Keratinocyte (primary cell): ENCODE measurements around the gene ATG9B. TPM values are rescaled to one million over a fixed set of nuclear protein-coding genes. Genes with fewer than 3 reads are reported as not detected.

Source experiments
- DNase-seq: peaks from one replicate; pipeline ENCODE4 v3.0.0-alpha.2; 2011; ENCODE audit warnings: low read depth, missing footprints, low spot score
- FAIRE-seq: peaks from 2 replicates; lab custom pipeline; 2011; peaks lifted over from hg19 to GRCh38; lab: Jason Lieb, UNC
- H2AFZ ChIP-seq: 2 replicates; pipeline ENCODE4 v1.6.0; 2012; ENCODE audit warnings: low read length, control low read depth, inconsistent platforms; ENCODE audit not compliant: control insufficient read depth
- H3K27ac ChIP-seq: 2 replicates; pipeline ENCODE4 v1.5.1; 2011; ENCODE audit warnings: low read length; ENCODE audit not compliant: control insufficient read depth, insufficient read depth
- H3K27me3 ChIP-seq: 3 replicates; pipeline ENCODE4 v1.6.0; 2011; ENCODE audit warnings: low read length; ENCODE audit not compliant: control insufficient read depth, insufficient read depth; ENCODE audit errors: extremely low read depth
- H3K36me3 ChIP-seq, 2 experiments: 2 replicates in 1 of 2; 3 replicates in 1 of 2; pipeline ENCODE4 v1.5.1; 2011; ENCODE audit warnings: low read length in 2 of 2, mild to moderate bottlenecking in 1 of 2; ENCODE audit not compliant: control insufficient read depth in 2 of 2, insufficient read depth in 2 of 2; ENCODE audit errors: extremely low read depth in 1 of 2
- H3K4me1 ChIP-seq: 3 replicates; pipeline ENCODE4 v1.5.1; 2011; ENCODE audit warnings: low read length; ENCODE audit not compliant: control insufficient read depth, insufficient read depth; ENCODE audit errors: extremely low read depth
- H3K4me2 ChIP-seq: 3 replicates; pipeline ENCODE4 v1.6.0; 2011; ENCODE audit warnings: low read depth, low read length; ENCODE audit not compliant: control insufficient read depth, insufficient read depth; ENCODE audit errors: extremely low read depth
- H3K4me3 ChIP-seq, 3 experiments: fragments of 200-600 bp in 1 of 3; sonication (generic) in 1 of 3; 2 replicates in 2 of 3; 3 replicates in 1 of 3; pipeline ENCODE4 v1.5.1; 2011 to 2016; ENCODE audit warnings: low read length in 3 of 3, mild to moderate bottlenecking in 3 of 3, control low read depth in 2 of 3, inconsistent platforms in 1 of 3, low read depth in 1 of 3, mixed read lengths in 1 of 3, mixed run types in 1 of 3, moderate library complexity in 1 of 3; ENCODE audit not compliant: control insufficient read depth in 2 of 3, insufficient read depth in 2 of 3; ENCODE audit errors: extremely low read depth in 1 of 3
- H3K79me2 ChIP-seq: 2 replicates; pipeline ENCODE4 v1.6.0; 2012; ENCODE audit warnings: low read length; ENCODE audit not compliant: control insufficient read depth, insufficient read depth
- H3K9ac ChIP-seq: 3 replicates; pipeline ENCODE4 v1.6.0; 2011; ENCODE audit warnings: low read length; ENCODE audit not compliant: control insufficient read depth, insufficient read depth; ENCODE audit errors: extremely low read depth
- H3K9me1 ChIP-seq: 3 replicates; pipeline ENCODE4 v1.6.0; 2011; ENCODE audit warnings: low read length; ENCODE audit not compliant: control insufficient read depth, insufficient read depth; ENCODE audit errors: extremely low read depth
- H3K9me3 ChIP-seq: 2 replicates; pipeline ENCODE4 v1.5.1; 2012; ENCODE audit warnings: low read depth, low read length; ENCODE audit not compliant: control insufficient read depth
- H4K20me1 ChIP-seq: 3 replicates; pipeline ENCODE4 v1.6.0; 2011; ENCODE audit warnings: low read length; ENCODE audit not compliant: control insufficient read depth, insufficient read depth; ENCODE audit errors: extremely low read depth
- CTCF ChIP-seq, 3 experiments: IDR thresholded peaks in 1 of 3; conservative IDR thresholded peaks in 1 of 3; optimal IDR thresholded peaks in 1 of 3; 2 replicates in 2 of 3; 3 replicates in 1 of 3; pipeline versions ENCODE3 to v1.5.1; 2011; ENCODE audit warnings: low read length in 3 of 3, mild to moderate bottlenecking in 3 of 3, moderate library complexity in 2 of 3, control low read depth in 1 of 3, inconsistent platforms in 1 of 3; ENCODE audit not compliant: insufficient read depth in 2 of 3; ENCODE audit errors: extremely low read depth in 1 of 3
- EZH2 ChIP-seq: IDR thresholded peaks from one replicate; pipeline ENCODE4 v1.6.1; 2012; ENCODE audit warnings: inconsistent platforms, mild to moderate bottlenecking, low read length, moderate library complexity
- dilution Hi-C: fragments of 300-500 bp; cut with MboI; formaldehyde crosslinking; loops from one replicate; pipeline ENCODE4 v1.7.0; 2020; ENCODE audit warnings: low sequenced_read_pairs; ENCODE audit not compliant: extremely low pct_ligation_motif_present
- polyA plus RNA-seq, 5 experiments: library from polyadenylated mRNA; depleted of rRNA in 3 of 5; stranded (reverse) in 3 of 5; stranded (forward) in 1 of 5; unstranded in 1 of 5; fragments of >200 nt; gene quantifications; 1 replicate in 1 of 5; 2 replicates in 3 of 5; 3 replicates in 1 of 5; pipeline versions ENCODE4 v1.2.1 to v1.2.3, GENCODE V29; 2011 to 2012; ENCODE audit warnings: missing spikeins in 2 of 5, low read depth in 1 of 5, low replicate concordance in 1 of 5

The ATG9B gene
- polyA plus RNA-seq, 1 donor (not counting 4 experiments of a cell fraction or from before 2014, with no cell fraction given): 0.12 TPM

DNA sequence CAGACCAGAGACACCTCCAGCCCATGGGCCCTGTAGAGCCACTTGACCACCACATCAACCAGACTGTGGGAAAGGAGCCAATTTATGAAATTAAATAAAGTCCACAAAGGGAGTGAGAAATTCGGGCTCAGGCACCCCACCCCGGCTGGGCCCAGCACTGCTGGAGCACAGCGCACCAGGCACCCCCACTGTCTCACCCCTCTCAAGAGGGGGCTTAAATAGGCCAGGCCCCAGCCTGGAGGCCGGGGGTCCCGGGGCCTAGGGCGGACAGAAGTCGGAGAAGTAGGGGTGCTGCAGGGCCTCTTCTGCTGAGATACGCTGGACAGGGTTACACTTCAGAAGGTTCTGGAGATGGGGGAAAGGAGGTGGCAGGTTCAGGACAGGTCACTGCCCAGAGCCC lies 29.5 kb upstream of the ATG9B start:
- Histone ChIP-seq H3K9ac (no peak overlapping the region), H3K9me3 (no peaks in the 10 kb centered on the region), H3K4me2 (no peak overlapping the region), H3K9me1 (no peaks in the 10 kb centered on the region), H3K4me1 (peaks cover 17% of the 10 kb centered on the region), H3K27ac (no peak overlapping the region), H3K27me3 (peaks cover 4% of the 10 kb centered on the region), H2AFZ (no peak overlapping the region), H3K4me3 (no peak overlapping the region), H3K36me3 (peaks cover 3 to 7% of the 10 kb centered on the region in 2 experiments), H4K20me1 (no peaks in the 10 kb centered on the region), H3K79me2 (no peaks in the 10 kb centered on the region)
- DNase-seq (no peak), FAIRE-seq (no peak)
- TF ChIP-seq EZH2 (no peak), CTCF (optimal IDR thresholded peaks at IDR 0.05 in 1 of 3, IDR thresholded peaks at IDR 0.05 in 1 of 3, conservative IDR thresholded peaks at IDR 0.05 in 1 of 3; ENCODE audit: extremely low read depth in 1 of 3, insufficient read depth in 2 of 3, low read length in 3 of 3) (no peak)
- dilution Hi-C loops: no loop called here

GRCh38 chr7:151053096-151053495 lies 28.8 kb upstream of the ATG9B start:
- peaks cover 11% of the 10 kb centered on the region for H3K4me1 ChIP-seq
- H3K27me3 ChIP-seq: peaks cover 4% of the 10 kb centered on the region
- no peak overlapping the region for H3K27ac ChIP-seq
- H3K4me2 ChIP-seq: no peak overlapping the region
- FAIRE-seq (no peak), DNase-seq (no peak)
- no peak overlapping the region for H2AFZ ChIP-seq
- dilution Hi-C loops: no loop called here
- no peak overlapping the region for H3K4me3 ChIP-seq
- no peaks in the 10 kb centered on the region for H3K79me2 ChIP-seq
- H3K9ac ChIP-seq: no peak overlapping the region
- H3K9me1 ChIP-seq: no peaks in the 10 kb centered on the region
- TF ChIP-seq EZH2 (no peak), CTCF (optimal IDR thresholded peaks at IDR 0.05 in 1 of 3, IDR thresholded peaks at IDR 0.05 in 1 of 3, conservative IDR thresholded peaks at IDR 0.05 in 1 of 3; ENCODE audit: extremely low read depth in 1 of 3, insufficient read depth in 2 of 3, low read length in 3 of 3) (no peak)
- H4K20me1 ChIP-seq: no peaks in the 10 kb centered on the region
- no peaks in the 10 kb centered on the region for H3K9me3 ChIP-seq
- H3K36me3 ChIP-seq: peaks cover 3 to 7% of the 10 kb centered on the region in 2 experiments
